ENCODE measurements around the gene HIVEP1.
"Not testable (repeated sequence)": the region's sequence is repeated elsewhere in the genome, so short reads cannot be mapped to it uniquely, and the experiment has no call there.

- TF ChIP-seq, protein P1, sequence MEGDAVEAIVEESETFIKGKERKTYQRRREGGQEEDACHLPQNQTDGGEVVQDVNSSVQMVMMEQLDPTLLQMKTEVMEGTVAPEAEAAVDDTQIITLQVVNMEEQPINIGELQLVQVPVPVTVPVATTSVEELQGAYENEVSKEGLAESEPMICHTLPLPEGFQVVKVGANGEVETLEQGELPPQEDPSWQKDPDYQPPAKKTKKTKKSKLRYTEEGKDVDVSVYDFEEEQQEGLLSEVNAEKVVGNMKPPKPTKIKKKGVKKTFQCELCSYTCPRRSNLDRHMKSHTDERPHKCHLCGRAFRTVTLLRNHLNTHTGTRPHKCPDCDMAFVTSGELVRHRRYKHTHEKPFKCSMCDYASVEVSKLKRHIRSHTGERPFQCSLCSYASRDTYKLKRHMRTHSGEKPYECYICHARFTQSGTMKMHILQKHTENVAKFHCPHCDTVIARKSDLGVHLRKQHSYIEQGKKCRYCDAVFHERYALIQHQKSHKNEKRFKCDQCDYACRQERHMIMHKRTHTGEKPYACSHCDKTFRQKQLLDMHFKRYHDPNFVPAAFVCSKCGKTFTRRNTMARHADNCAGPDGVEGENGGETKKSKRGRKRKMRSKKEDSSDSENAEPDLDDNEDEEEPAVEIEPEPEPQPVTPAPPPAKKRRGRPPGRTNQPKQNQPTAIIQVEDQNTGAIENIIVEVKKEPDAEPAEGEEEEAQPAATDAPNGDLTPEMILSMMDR (IDR thresholded peaks at IDR 0.05) = not testable (repeated sequence)
- not testable (repeated sequence) for TF ChIP-seq POLR2A (IDR thresholded peaks at IDR 0.05)
These were observed 143.7 kb downstream of the HIVEP1 start for GRCh38 chr6:12155769-12156168.

Measured in prostate gland (tissue), 2 donors.